T-helper 2 cell (primary cell): ENCODE data around the gene UVSSA.
"Not testable (repeated sequence)": the region's sequence is repeated elsewhere in the genome, so short reads cannot be mapped to it uniquely, and the experiment has no call there.

Experiments
- DNase-seq, 5 experiments: peaks; one replicate each; pipeline versions ENCODE4 v3.0.0 to v3.0.0-alpha.2; 2012 to 2022

UVSSA gene

DNA sequence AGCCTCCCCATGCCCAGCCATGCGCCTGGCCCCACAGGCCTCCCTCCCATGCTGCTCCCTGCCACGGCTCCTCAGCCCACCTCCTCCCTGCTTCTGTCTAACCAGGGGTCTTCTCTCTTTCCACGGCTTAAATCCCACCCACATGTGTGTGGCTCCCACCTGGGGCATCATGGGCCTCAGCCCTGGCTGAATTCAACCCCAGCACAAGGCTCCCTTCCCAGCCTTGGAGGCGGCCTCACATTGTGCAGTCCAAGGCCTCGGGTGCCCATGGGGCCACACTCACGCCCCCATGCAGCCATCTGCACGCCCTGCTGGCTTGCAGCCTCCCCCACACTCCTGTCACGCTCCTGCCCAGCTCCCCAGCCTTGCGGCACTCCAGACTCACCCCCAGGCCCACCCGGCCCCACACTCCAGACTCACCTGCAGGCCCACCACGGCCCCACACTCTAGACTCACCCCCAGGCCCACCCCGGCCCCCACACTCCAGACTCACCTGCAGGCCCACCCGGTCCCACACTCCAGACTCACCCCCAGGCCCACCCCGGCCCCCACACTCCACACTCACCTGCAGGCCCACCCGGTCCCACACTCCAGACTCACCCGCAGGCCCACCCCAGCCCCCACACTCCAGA is 30.4 kb upstream of the UVSSA start:
- no peak for DNase-seq

GRCh38 chr4:1317177-1318045 is 29.6 kb upstream of the UVSSA start:
- DNase-seq: no peak

DNA sequence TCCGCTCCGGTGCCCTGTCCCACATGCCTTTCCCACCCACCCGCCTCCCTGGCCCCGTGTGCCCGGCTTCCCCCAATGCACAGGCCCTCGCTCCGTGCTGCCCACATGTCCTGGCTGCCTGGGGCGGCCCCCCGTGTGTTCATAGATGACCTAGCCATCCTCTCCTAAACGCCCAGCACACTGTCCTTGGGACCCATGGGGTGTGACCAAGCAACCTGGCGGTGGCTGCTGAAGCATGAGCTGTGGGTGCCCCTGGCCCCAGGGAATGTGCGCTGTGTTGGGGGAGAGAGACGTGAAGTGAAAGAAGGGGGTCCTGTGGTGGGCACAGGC is 29.0 kb upstream of the UVSSA start:
- DNase-seq: no peak

DNA sequence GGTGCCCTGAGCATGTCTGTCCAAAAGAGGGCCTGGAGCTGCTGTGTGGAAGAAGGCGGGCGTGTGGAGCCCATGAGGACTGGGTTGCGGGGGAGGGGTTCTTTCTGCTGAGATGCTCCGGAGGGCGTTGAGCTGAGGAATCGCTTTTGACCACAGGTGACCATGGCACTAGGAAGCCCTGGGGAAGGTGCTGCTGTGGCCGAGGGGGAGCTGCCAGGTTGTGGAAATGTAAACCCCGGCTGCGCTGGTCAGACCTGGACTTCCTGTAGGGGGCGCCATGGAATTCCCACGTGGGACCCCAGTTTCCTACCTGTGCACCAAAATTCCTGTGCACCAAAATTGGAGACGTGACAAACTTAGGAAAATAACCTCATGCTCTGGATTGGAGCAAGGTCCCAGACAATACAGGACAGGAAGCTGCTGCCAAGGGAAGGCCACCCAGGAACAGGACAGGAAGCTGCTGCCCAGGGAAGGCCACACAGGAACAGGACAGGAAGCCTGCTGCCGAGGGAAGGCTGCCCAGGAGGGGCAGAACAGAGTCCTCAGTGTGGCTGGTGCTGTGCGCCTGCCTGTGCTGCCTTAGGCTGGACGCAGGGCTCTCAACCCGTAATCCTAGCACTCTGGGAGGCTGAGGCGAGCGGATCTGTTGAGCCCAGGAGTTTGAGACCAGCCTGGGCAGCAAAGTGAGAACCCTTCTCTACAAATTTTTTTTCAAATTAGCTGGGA is 28.4 kb upstream of the UVSSA start:
- DNase-seq: no peak

GRCh38 chr4:1321486-1321885 is 25.5 kb upstream of the UVSSA start:
- no peak for DNase-seq

GRCh38 chr4:1321946-1322650 is 24.9 kb upstream of the UVSSA start:
- no peak for DNase-seq

- DNase-seq: no peak
Measured at GRCh38 chr4:1323280-1323634, 23.8 kb upstream of the UVSSA start.

DNA sequence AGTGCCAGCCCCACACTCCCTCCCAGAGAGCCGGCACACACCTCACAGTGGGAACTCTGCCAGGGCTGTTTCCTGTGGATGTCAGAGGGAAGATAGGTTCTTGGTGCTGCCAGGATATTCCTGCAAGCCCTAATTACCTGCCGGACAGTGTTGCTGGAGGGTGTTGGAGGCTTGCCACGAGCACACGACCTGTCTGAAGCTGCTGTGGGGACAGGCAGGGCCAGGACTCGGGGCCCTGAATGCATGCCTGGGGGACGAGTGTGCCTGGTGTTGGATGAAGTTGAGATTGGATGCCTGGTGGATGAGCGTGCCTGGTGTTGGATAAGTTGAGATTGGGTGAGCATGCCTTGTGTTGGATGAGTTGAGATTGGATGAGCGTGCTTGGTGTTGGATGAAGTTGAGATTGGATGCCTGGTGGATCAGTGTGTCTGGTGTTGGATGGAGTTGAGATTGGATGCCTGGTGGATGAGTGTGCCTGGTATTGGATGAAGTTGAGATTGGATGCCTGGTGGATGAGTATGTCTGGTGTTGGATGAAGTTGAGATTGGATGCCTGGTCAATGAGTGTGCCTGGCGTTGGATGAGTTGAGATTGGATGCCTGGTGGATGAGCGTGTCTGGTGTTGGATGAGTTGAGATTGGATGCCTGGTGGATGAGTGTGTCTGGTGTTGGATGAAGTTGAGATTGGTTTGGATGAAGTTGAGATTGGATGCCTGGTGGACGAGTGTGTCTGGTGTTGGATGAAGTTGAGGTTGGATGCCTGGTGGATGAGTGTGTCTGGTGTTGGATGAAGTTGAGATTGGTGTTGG is 23.2 kb upstream of the UVSSA start:
- DNase-seq: no peak

DNA sequence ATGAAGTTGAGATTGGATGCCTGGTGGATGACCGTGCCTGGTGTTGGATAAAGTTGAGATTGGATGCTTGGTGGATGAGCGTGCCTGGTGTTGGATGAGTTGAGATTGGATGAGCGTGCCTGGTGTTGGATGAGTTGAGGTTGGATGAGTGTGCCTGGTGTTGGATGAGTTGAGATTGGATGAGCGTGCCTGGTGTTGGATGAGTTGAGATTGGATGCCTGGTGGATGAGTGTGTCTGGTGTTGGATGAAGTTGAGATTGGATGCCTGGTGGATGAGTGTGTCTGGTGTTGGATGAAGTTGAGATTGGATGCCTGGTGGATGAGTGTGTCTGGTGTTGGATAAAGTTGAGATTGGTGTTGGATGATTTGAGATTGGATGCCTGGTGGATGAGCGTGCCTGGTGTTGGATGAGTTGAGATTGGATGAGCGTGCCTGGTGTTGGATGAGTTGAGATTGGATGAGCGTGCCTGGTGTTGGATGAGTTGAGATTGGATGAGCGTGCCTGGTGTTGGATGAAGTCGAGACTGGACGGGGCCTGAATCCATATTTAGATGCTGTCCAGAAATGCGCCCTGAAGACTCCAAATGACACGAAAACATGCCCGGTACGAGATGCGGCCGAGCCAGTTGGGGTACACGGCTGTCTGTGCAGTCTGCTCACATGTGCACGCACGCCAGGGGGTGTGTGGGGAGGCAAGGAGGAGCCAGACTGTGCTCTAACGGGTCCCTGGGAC is 22.4 kb upstream of the UVSSA start:
- DNase-seq: not testable (repeated sequence)

GRCh38 chr4:1325176-1325480 is 21.9 kb upstream of the UVSSA start:
- no peak for DNase-seq

DNA sequence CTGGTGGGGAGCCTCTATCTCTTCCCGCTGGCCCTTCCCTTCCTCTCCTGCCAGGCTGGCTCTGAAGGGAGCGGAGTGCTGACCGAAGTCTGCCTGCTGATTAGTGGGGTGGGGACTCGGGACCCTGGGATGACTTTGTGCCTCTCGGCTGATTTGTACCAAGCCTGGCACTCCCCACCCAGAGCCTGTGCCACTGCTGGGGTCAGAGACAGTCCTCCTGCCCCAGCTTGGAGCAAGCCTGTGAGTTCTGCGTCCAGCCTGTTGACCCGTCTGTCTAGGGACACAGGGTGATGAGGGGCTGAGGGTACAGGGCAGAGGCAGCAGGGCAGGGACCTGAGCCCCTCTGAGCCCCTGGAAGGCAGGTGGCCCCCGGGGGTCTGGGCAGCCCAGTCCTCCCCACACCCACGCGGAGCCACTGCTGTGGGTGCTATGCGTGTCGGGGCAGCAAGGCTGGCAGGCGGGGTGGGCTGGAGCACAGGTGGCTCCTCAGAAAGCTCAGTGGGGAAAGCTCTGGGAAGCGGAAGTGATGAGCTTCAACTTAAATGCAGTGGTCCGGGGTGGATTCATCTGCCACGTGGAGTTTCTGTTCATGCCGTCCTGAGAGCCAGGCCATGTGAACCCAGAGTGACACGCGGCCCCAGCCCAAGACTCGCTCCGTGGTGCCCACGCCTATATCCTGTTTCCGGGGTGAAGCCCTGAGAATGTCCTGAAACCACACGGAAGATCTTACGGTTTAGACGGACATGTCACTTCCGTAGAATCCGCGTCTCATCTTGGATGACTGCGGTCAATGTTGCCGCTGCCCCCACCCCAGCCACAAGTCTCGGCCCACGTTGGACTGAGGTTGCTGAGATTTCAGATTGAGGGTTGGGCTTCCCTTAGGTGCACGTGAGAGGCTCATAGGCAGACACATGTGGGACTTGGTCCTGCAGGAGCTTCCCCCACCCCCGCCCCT is 21.1 kb upstream of the UVSSA start:
- no peak for DNase-seq

- DNase-seq: no peak
Measured at GRCh38 chr4:1326751-1327525, 20.1 kb upstream of the UVSSA start.

DNA sequence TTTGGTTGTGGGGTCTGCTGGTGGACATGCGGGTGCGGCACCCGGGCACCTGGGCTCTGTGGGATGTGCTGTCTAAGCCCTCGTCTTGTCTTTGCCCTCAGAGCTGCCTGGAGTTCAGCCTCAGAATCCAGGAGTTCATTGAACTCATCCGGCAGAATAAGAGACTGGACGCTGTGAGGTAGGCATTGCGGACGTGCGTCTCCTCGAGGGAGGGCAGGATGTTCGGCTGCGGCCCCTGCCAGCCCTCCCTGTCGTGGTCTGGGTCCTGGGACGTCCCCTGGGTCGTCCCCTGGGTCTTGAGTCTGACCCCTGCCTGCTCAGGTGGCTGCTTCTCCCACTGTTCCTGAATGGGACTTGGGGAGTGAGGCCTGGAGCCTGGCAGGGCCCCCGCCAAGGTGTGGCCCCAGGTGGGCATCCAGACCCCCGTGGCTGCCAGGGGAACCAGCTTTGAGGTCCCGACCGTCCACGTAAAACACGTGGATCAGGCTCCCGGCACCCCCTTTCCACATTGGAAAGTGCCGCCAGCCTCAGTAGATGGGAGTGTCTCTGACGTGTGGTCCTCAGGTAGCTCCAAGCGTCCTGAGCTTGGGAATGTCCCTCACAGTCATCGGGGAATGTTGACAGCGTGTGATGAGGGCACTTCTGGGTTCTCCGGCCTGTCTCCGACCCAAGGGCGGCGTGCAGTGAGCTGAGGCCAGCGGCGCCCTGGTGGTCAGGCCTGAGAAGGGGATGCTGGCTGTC is 19.3 kb upstream of the UVSSA start:
- no peak for DNase-seq

GRCh38 chr4:1328267-1329155 is 18.5 kb upstream of the UVSSA start:
- DNase-seq: no peak

DNA sequence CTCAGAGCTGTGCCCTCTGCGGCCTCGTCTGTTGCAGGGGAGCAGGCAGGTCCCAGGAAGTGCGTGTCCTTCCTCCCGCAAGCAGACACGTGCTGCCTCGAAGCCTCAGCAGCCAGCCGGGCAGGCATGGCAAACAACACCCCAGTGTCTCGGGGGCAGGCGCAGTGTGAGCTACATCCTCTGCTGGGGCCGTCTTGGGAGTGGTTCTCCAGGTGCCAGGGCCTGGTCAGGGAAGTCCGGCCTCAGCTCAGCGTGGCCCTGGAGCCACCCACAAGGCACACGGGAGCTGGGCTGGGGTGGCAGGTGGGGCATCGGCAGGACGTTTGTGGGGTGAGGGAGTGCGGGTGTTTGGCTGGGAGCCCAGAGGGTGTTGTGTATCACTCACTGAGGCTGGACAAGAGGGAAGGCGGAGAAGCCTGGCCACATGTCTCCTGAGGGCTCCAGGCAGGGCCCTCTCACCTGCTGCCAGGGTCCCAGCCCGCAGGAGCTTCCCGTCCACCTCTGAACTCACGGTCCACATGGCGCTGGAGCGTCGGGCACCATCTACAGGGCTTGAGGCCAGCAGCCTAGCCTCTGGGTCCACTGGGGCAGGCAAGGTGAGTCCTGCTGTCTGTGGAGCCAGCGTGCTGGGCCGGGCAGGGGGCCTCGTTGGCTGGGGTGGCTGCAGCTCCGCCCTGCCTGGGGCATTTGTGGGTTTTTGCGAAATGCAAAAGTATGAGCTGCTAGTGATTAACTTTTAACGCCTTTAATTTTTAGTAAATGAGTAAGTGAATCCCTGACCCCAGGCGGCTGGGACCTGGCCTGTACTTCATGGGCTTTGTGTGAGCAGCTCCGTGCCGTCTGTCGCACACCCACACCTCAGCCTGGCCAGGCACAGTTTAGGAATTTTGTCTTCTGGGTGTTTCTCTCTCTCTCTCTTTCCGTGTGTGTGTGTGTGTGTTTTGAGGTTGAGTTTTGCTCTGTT is 17.3 kb upstream of the UVSSA start:
- DNase-seq: peak in 2 of 5 experiments; percentile 56 to 74

DNA sequence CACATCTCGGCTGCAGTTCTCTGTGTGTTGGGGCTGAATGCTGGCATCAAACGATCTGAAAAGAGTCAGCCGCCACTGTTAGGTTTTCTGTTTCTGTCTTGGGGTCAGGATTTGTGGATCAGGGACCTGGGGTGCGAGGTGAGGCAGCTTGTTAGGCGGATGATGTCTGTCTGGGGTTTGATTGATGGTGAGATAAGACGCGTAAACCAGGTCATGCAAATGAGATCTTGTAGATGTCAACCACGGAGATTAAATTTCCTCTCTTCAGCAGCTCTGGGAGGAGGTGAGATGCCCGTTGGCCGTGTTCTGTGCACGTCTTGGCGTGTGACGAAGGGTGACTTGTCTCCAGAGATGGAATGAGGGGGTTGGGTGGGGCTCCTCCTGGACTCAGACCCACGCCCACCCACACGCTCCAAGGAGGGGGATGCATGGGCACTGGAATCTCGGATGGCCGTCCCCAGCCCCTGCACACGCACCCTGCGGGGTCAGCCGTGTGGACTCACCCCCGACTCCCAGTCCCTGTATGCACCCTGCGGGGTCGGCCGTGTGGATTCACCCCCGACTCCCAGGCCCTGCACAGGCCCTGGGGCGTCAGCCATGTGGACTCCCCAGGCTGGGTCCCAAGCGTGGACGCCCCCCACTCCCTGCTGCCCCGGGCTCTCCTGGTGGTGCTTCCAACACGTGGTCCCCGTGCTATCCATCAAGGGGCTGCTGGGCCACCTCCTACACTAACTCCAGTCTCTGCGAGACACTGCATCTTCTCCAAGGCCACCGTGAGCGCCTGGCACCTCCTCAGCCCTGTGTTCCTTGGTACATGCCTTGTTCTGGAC is 16.0 kb upstream of the UVSSA start:
- peak in 4 of 5 experiments; percentile 54 to 95 (median 72) for DNase-seq
